Glutamatergic neuron (in vitro differentiated cells): Measurements from ENCODE around the gene C19orf67. TPM values are rescaled to one million over a fixed set of nuclear protein-coding genes. Genes with fewer than 3 reads are reported as not detected.

Source experiments
- DNase-seq: peaks from one replicate; pipeline ENCODE4 v3.0.0; 2022
- H3K27ac Mint-ChIP-seq: one replicate; pipeline ENCODE4 v1.8.0; 2020; ENCODE audit warnings: mild to moderate bottlenecking, mixed read lengths, inconsistent platforms; ENCODE audit not compliant: unreplicated experiment
- H3K27me3 Mint-ChIP-seq: one replicate; pipeline ENCODE4 v1.8.0; 2020; ENCODE audit warnings: mild to moderate bottlenecking, moderate library complexity, mixed read lengths, inconsistent platforms; ENCODE audit not compliant: unreplicated experiment
- H3K36me3 Mint-ChIP-seq: one replicate; pipeline ENCODE4 v1.8.0; 2020; ENCODE audit warnings: mild to moderate bottlenecking, mixed read lengths, inconsistent platforms; ENCODE audit not compliant: unreplicated experiment
- H3K4me1 Mint-ChIP-seq: one replicate; pipeline ENCODE4 v1.8.0; 2020; ENCODE audit warnings: mild to moderate bottlenecking, low read depth, mixed read lengths, inconsistent platforms; ENCODE audit not compliant: unreplicated experiment
- H3K4me3 Mint-ChIP-seq: one replicate; pipeline ENCODE4 v1.8.0; 2020; ENCODE audit warnings: mild to moderate bottlenecking, mixed read lengths, inconsistent platforms; ENCODE audit not compliant: unreplicated experiment
- H3K9me3 Mint-ChIP-seq: one replicate; pipeline ENCODE4 v1.8.0; 2020; ENCODE audit warnings: mild to moderate bottlenecking, moderate library complexity, mixed read lengths, inconsistent platforms; ENCODE audit not compliant: unreplicated experiment
- CTCF ChIP-seq: fragments of 200-600 bp; sonication (generic); IDR thresholded peaks from one replicate; pipeline ENCODE4 v1.5.0; 2021; ENCODE audit not compliant: partially characterized antibody, unreplicated experiment
- total RNA-seq: library from RNA; stranded (reverse); fragmentation: NEBNext Ultra II Directional; extraction: Animal tissue kit (Norgen Biotek cat#: 25700); gene quantifications from one replicate; pipeline ENCODE4 v1.2.1, GENCODE V29; 2021; ENCODE audit not compliant: unreplicated experiment

The C19orf67 gene
- total RNA-seq, 1 donor from 2014 or later, result 0.71 TPM

- DNase-seq, result peak; percentile 80
- Mint-ChIP-seq H3K27ac (peak within 1 kb of the TSS; percentile 84), H3K27me3 (peaks cover 8% of the 10 kb centered on the region), H3K4me1 (peaks cover 8% of the 10 kb centered on the region), H3K9me3 (peaks cover 15% of the 10 kb centered on the region), H3K4me3 (peak within 1 kb of the TSS; percentile 93), H3K36me3 (peaks cover 9% of the 10 kb centered on the region)
- TF ChIP-seq CTCF, result no peak
These were observed 5.0 kb upstream of the C19orf67 start, which contains the start of gene SAMD1 for GRCh38 chr19:14090509-14091080. TSS of gene SAMD1 (minus strand) at chr19:14090751.

GRCh38 chr19:14089662-14090508, 4.3 kb upstream of the C19orf67 start:
- Mint-ChIP-seq H3K4me1 (peaks cover 8% of the 10 kb centered on the region), H3K27ac (peak overlapping the region; percentile 88), H3K36me3 (peaks cover 9% of the 10 kb centered on the region), H3K4me3 (peak overlapping the region; percentile 94), H3K27me3 (peaks cover 8% of the 10 kb centered on the region), H3K9me3 (peaks cover 15% of the 10 kb centered on the region)
- DNase-seq, result peak; percentile 74
- TF ChIP-seq CTCF, result no peak

- Mint-ChIP-seq H3K4me3 (peak overlapping the region; percentile 94), H3K27ac (peak overlapping the region; percentile 88), H3K4me1 (peaks cover 8% of the 10 kb centered on the region), H3K9me3 (peaks cover 15% of the 10 kb centered on the region), H3K27me3 (peaks cover 8% of the 10 kb centered on the region), H3K36me3 (peaks cover 5% of the 10 kb centered on the region)
- TF ChIP-seq CTCF, result peak; percentile 27
- no peak for DNase-seq
These were observed 3.8 kb upstream of the C19orf67 start for GRCh38 chr19:14089412-14089661.

- TF ChIP-seq CTCF, result no peak
- Mint-ChIP-seq H3K9me3 (peaks cover 15% of the 10 kb centered on the region), H3K4me1 (peaks cover 8% of the 10 kb centered on the region), H3K27ac (peak overlapping the region; percentile 88), H3K36me3 (peaks cover 5% of the 10 kb centered on the region), H3K27me3 (peaks cover 8% of the 10 kb centered on the region), H3K4me3 (peak overlapping the region; percentile 94)
- DNase-seq, result no peak
These were observed 3.2 kb upstream of the C19orf67 start for GRCh38 chr19:14088634-14089411.

GRCh38 chr19:14086098-14086497, 515 bp upstream of the C19orf67 start:
- DNase-seq, result no peak
- peaks cover 7% of the 10 kb centered on the region for H3K27me3 Mint-ChIP-seq
- no peak overlapping the region for H3K4me3 Mint-ChIP-seq
- no peak overlapping the region for H3K27ac Mint-ChIP-seq
- peaks cover 15% of the 10 kb centered on the region for H3K9me3 Mint-ChIP-seq
- peaks cover 5% of the 10 kb centered on the region for H3K36me3 Mint-ChIP-seq
- TF ChIP-seq CTCF, result no peak
- peaks cover 7% of the 10 kb centered on the region for H3K4me1 Mint-ChIP-seq
